OCI-LY7 (cell line): ENCODE results near the gene DOCK9. TPM values are rescaled to one million over a fixed set of nuclear protein-coding genes. Genes with fewer than 3 reads are reported as not detected.

Experiments
- BruUV-seq: library from RNA; stranded (reverse); fragments of 400-500 nt; replicated peaks from 2 replicates; lab custom pipeline; 2021; lab: Mats Ljungman, UMichigan
- CTCF ChIA-PET: fragments of 300-600 bp; sonication (Branson Sonifier 250); formaldehyde crosslinking; loops from one replicate; lab custom pipeline; 2022; ENCODE audit warnings: antibody characterized with exemption; ENCODE audit not compliant: unreplicated experiment; lab: Charles Lee
- POLR2A ChIA-PET: fragments of 300-600 bp; sonication (Branson Sonifier 250); formaldehyde crosslinking; loops from one replicate; lab custom pipeline; 2022; ENCODE audit warnings: antibody characterized with exemption; lab: Charles Lee
- DNase-seq: peaks from one replicate; pipeline ENCODE4 v3.0.0-alpha.2; 2015; ENCODE audit warnings: low spot score
- H2AFZ ChIP-seq: fragments of 200-600 bp; sonication (generic), shearing (Covaris generic); 2 replicates; pipeline ENCODE4 v1.6.1; 2014; ENCODE audit warnings: mild to moderate bottlenecking, antibody characterized with exemption, low read length, moderate library complexity
- H3K27ac ChIP-seq: fragments of 200-600 bp; sonication (generic); 2 replicates; pipeline ENCODE4 v1.5.1; 2014; ENCODE audit warnings: mixed run types, low read depth, mild to moderate bottlenecking, moderate library complexity, low read length, inconsistent platforms; ENCODE audit not compliant: poor library complexity, severe bottlenecking
- H3K36me3 ChIP-seq: fragments of 200-600 bp; sonication (generic); 2 replicates; pipeline ENCODE4 v1.6.1; 2014; ENCODE audit warnings: mild to moderate bottlenecking, antibody characterized with exemption, low read length, moderate library complexity, mixed read lengths; ENCODE audit not compliant: insufficient read depth
- H3K4me1 ChIP-seq: fragments of 200-600 bp; sonication (generic); 2 replicates; pipeline ENCODE4 v1.5.1; 2014; ENCODE audit warnings: mild to moderate bottlenecking, low read length; ENCODE audit not compliant: insufficient read depth, poor library complexity, severe bottlenecking
- H3K4me2 ChIP-seq: fragments of 200-600 bp; sonication (generic); 2 replicates; pipeline ENCODE4 v1.6.1; 2014; ENCODE audit warnings: mild to moderate bottlenecking, low read length
- H3K4me3 ChIP-seq: fragments of 200-600 bp; sonication (generic); 2 replicates; pipeline ENCODE4 v1.5.1; 2014; ENCODE audit warnings: mild to moderate bottlenecking, low read depth, low read length; ENCODE audit not compliant: poor library complexity, severe bottlenecking
- H3K79me2 ChIP-seq: fragments of 200-600 bp; sonication (generic); 2 replicates; pipeline ENCODE4 v1.6.1; 2016; ENCODE audit warnings: low read depth, mild to moderate bottlenecking, low read length, moderate library complexity, mixed read lengths; ENCODE audit not compliant: insufficient read depth
- H3K9me2 ChIP-seq: fragments of 200-600 bp; sonication (generic); 2 replicates; pipeline ENCODE4 v1.6.1; 2016; ENCODE audit warnings: mild to moderate bottlenecking, low read length, mixed read lengths; ENCODE audit not compliant: insufficient read depth
- H3K9me3 ChIP-seq: fragments of 200-600 bp; sonication (generic); 2 replicates; pipeline ENCODE4 v1.6.1; 2014; ENCODE audit warnings: mild to moderate bottlenecking, mixed run types, low read length, mixed read lengths
- H4K20me1 ChIP-seq: fragments of 200-600 bp; sonication (generic); 2 replicates; pipeline ENCODE4 v1.6.1; 2014; ENCODE audit warnings: mild to moderate bottlenecking, antibody characterized with exemption, low read length, moderate library complexity, mixed read lengths; ENCODE audit not compliant: insufficient read depth
- CTCF ChIP-seq: fragments of 200-600 bp; sonication (generic); conservative IDR thresholded peaks from 2 replicates; pipeline ENCODE4 v1.5.1; 2014; ENCODE audit warnings: mild to moderate bottlenecking, antibody characterized with exemption, low read length, moderate library complexity, mixed read lengths
- EZH2phosphoT487 ChIP-seq: fragments of 200-600 bp; sonication (generic); IDR thresholded peaks from 2 replicates; pipeline ENCODE4 v1.6.1; 2018; ENCODE audit warnings: low read depth, borderline replicate concordance, mild to moderate bottlenecking, mixed run types, antibody characterized with exemption, low read length, moderate library complexity, mixed read lengths
- intact Hi-C: fragments of 100-400 bp; cut with micrococcal nuclease; formaldehyde crosslinking; loops from one replicate; pipeline ENCODE4 v1.10.0; 2022; ENCODE audit not compliant: unreplicated experiment
- total RNA-seq, 2 experiments: library from RNA; depleted of rRNA in 1 of 2; stranded (reverse); fragments of >200 nt in 1 of 2; shearing (Covaris generic) in 1 of 2; gene quantifications; 2 replicates each; pipeline ENCODE4 v1.2.3, GENCODE V29; 2014 to 2022

The DOCK9 gene
- total RNA-seq, 2 experiments from 2014 or later = 24.0 to 28.0 TPM

- POLR2A ChIA-PET = no interaction called here
- H3K27ac ChIP-seq = no peak overlapping the region
- intact Hi-C loops = no loop called here
Measured at GRCh38 chr13:98997738-98998641, 20.1 kb upstream of the DOCK9 start.

GRCh38 chr13:98997011-98997730, 19.3 kb upstream of the DOCK9 start:
- ChIA-PET CTCF (no interaction called here), POLR2A (no interaction called here)
- TF ChIP-seq CTCF (no peak), EZH2phosphoT487 (no peak)
- Histone ChIP-seq H3K9me2 (no peaks in the 10 kb centered on the region), H3K4me1 (peaks cover 14% of the 10 kb centered on the region), H3K4me3 (no peak overlapping the region), H3K4me2 (no peak overlapping the region), H3K9me3 (no peaks in the 10 kb centered on the region), H2AFZ (no peak overlapping the region), H3K36me3 (no peaks in the 10 kb centered on the region), H3K27ac (no peak overlapping the region), H4K20me1 (no peaks in the 10 kb centered on the region), H3K79me2 (no peaks in the 10 kb centered on the region)
- no TSS peak for BruUV-seq
- DNase-seq = no peak
- intact Hi-C loops = no loop called here

More at GRCh38 chr13:98997738-98998641, 20.1 kb upstream of the DOCK9 start:
- Histone ChIP-seq H3K4me2 (no peak overlapping the region), H4K20me1 (no peaks in the 10 kb centered on the region), H3K79me2 (no peaks in the 10 kb centered on the region), H3K4me1 (peaks cover 14% of the 10 kb centered on the region), H2AFZ (no peak overlapping the region), H3K9me2 (no peaks in the 10 kb centered on the region), H3K36me3 (no peaks in the 10 kb centered on the region), H3K9me3 (no peaks in the 10 kb centered on the region), H3K4me3 (no peak overlapping the region)
- no peak for DNase-seq
- CTCF ChIA-PET = no interaction called here
- no TSS peak for BruUV-seq
- TF ChIP-seq EZH2phosphoT487 = no peak
- TF ChIP-seq CTCF = no peak
